ENCODE measurements around the gene HSP90B1.

The HSP90B1 gene

DNA sequence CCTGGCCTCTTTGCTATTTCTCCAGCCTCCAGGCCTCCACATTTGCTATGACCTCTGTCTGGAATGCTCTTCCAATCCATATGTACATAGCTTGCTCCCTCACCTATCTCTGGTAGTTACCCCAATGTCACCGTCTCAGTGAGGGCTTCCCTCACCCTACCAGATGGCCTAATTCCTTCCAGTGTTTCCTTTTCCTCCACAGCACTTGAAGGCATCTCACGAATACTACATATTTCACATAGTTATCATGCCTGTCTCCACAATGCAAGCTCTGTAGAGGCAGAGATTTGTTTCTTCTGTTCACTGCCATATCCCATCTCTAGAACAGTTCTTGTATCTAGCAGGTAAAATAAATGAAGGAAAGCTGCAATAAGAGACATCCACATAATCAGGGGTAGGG, 21.3 kb upstream of the HSP90B1 start:
- Histone ChIP-seq H3K4me1 (ENCODE audit: control insufficient read depth, low read length) (no peaks in the 10 kb centered on the region), H3K4me3 (ENCODE audit: low read length) (no peak overlapping the region), H3K36me3 (ENCODE audit: control insufficient read depth, low read length) (no peaks in the 10 kb centered on the region), H3K79me2 (ENCODE audit: control insufficient read depth, low read length) (no peaks in the 10 kb centered on the region), H3K9me2 (replicated peaks; ENCODE audit: control insufficient read depth, low read length) (no peaks in the 10 kb centered on the region; the same call in 1 of the 2 replicates), H3K27ac (ENCODE audit: low read depth, low read length) (no peak overlapping the region), H4K20me1 (ENCODE audit: control insufficient read depth, insufficient read depth, low read depth, low read length) (no peaks in the 10 kb centered on the region), H3K4me2 (ENCODE audit: low read length) (no peak overlapping the region), H3F3A (ENCODE audit: control insufficient read depth, insufficient read depth) (no peaks in the 10 kb centered on the region), H3K27me3 (ENCODE audit: control insufficient read depth, low read length) (peaks cover 28% of the 10 kb centered on the region), H3K9me3 (ENCODE audit: control insufficient read depth, insufficient read depth, low read length) (0 out of 2 replicates have a peak, but pooled peaks cover 6% of the 10 kb centered on the region)
- TF ChIP-seq EZH2phosphoT487 (IDR thresholded peaks at IDR 0.05; ENCODE audit: borderline replicate concordance, low read length): no peak
- TF ChIP-seq, protein P1, sequence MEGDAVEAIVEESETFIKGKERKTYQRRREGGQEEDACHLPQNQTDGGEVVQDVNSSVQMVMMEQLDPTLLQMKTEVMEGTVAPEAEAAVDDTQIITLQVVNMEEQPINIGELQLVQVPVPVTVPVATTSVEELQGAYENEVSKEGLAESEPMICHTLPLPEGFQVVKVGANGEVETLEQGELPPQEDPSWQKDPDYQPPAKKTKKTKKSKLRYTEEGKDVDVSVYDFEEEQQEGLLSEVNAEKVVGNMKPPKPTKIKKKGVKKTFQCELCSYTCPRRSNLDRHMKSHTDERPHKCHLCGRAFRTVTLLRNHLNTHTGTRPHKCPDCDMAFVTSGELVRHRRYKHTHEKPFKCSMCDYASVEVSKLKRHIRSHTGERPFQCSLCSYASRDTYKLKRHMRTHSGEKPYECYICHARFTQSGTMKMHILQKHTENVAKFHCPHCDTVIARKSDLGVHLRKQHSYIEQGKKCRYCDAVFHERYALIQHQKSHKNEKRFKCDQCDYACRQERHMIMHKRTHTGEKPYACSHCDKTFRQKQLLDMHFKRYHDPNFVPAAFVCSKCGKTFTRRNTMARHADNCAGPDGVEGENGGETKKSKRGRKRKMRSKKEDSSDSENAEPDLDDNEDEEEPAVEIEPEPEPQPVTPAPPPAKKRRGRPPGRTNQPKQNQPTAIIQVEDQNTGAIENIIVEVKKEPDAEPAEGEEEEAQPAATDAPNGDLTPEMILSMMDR (IDR thresholded peaks at IDR 0.05; ENCODE audit: low read depth, low read length, poor library complexity, severe bottlenecking): no peak

DNA sequence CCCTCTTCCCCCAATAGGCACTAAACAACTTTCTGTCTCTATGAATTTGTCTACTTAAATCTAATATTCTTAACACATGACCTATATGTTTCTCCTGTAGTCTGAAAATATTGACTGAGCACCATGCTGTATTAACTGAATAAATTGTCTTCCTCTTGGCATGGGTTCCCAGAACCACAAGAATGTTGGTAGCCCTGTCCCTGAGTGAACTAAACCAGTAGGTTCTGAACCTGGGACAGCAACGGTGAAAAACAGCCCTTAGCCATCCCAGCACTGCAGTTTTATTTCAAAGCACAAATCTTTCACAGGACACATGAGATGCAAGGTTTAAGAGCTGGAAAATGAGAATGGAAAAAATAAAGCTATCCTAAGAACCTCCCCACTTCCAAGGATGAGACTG, 20.4 kb upstream of the HSP90B1 start:
- Histone ChIP-seq H3F3A (ENCODE audit: control insufficient read depth, insufficient read depth) (no peaks in the 10 kb centered on the region), H4K20me1 (ENCODE audit: control insufficient read depth, insufficient read depth, low read depth, low read length) (no peaks in the 10 kb centered on the region), H3K79me2 (ENCODE audit: control insufficient read depth, low read length) (no peaks in the 10 kb centered on the region), H3K4me1 (ENCODE audit: control insufficient read depth, low read length) (no peaks in the 10 kb centered on the region), H3K27ac (ENCODE audit: low read depth, low read length) (no peak overlapping the region), H3K4me2 (ENCODE audit: low read length) (no peak overlapping the region), H3K9me3 (ENCODE audit: control insufficient read depth, insufficient read depth, low read length) (0 out of 2 replicates have a peak, but pooled peaks cover 6% of the 10 kb centered on the region), H3K4me3 (ENCODE audit: low read length) (no peak overlapping the region), H3K9me2 (replicated peaks; ENCODE audit: control insufficient read depth, low read length) (no peaks in the 10 kb centered on the region; the same call in 1 of the 2 replicates), H3K36me3 (ENCODE audit: control insufficient read depth, low read length) (no peaks in the 10 kb centered on the region), H3K27me3 (ENCODE audit: control insufficient read depth, low read length) (peaks cover 33% of the 10 kb centered on the region)
- TF ChIP-seq EZH2phosphoT487 (IDR thresholded peaks at IDR 0.05; ENCODE audit: borderline replicate concordance, low read length): no peak

DNA sequence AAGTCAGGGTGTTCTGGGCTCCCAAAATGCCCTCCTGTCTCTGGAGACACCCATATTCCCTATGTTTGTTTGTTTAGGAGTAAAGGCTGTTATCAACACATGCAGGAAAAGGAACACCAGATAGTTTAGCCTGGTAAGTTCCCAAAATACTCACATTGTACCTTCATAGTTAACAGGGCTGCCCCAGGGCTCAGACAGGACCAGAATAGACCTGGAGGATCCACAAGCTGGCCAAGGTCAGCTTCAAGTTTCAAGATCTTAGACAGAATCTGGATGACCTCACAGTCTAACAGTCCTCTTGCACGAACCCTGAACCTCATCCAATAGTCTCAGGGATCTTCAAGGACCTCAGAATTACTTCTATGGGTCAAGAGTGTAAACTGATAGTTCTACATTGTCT, 18.1 kb upstream of the HSP90B1 start:
- no peak for TF ChIP-seq EZH2phosphoT487 (IDR thresholded peaks at IDR 0.05; ENCODE audit: borderline replicate concordance, low read length)
- TF ChIP-seq, protein P1 (IDR thresholded peaks at IDR 0.05; ENCODE audit: low read depth, low read length, poor library complexity, severe bottlenecking): no peak
- no peak overlapping the region for H3K4me3 ChIP-seq (ENCODE audit: low read length)

DNA sequence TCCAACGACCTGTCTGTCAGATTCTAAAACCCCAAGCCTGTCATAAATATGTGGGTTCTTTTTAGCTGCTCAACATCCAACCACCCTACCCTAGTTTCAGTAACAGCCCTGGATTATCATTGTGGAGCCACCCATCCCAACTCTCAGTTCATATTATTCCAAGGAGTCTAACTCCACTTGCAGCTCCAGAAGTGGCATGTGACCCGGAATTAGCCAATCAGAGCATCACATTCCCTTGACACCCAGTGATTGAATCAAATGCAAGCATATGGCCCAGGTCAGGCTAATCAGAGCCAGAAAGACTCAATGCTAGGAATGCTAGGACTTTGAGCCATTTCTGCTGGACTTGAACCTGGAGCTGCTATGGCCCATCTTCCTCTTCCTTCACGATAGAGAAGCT, 17.1 kb upstream of the HSP90B1 start:
- H3K4me2 ChIP-seq (ENCODE audit: low read length): no peak overlapping the region
- H3K9me3 ChIP-seq (ENCODE audit: control insufficient read depth, insufficient read depth, low read length): no peaks in the 10 kb centered on the region
- H3K36me3 ChIP-seq (ENCODE audit: control insufficient read depth, low read length): no peaks in the 10 kb centered on the region
- H3K27me3 ChIP-seq (ENCODE audit: control insufficient read depth, low read length): peaks cover 40% of the 10 kb centered on the region
- no peaks in the 10 kb centered on the region for H3F3A ChIP-seq (ENCODE audit: control insufficient read depth, insufficient read depth)
- no peaks in the 10 kb centered on the region for H3K79me2 ChIP-seq (ENCODE audit: control insufficient read depth, low read length)
- no peak for TF ChIP-seq EZH2phosphoT487 (IDR thresholded peaks at IDR 0.05; ENCODE audit: borderline replicate concordance, low read length)
- TF ChIP-seq, protein P1 (IDR thresholded peaks at IDR 0.05; ENCODE audit: low read depth, low read length, poor library complexity, severe bottlenecking): no peak
- H3K4me1 ChIP-seq (ENCODE audit: control insufficient read depth, low read length): no peaks in the 10 kb centered on the region
- no peak overlapping the region for H3K27ac ChIP-seq (ENCODE audit: low read depth, low read length)
- H4K20me1 ChIP-seq (ENCODE audit: control insufficient read depth, insufficient read depth, low read depth, low read length): no peaks in the 10 kb centered on the region
- H3K9me2 ChIP-seq (replicated peaks; ENCODE audit: control insufficient read depth, low read length): no peaks in the 10 kb centered on the region
- H3K4me3 ChIP-seq (ENCODE audit: low read length): no peak overlapping the region

More for the DNA sequence above, 18.1 kb upstream of the HSP90B1 start:
- Histone ChIP-seq H3K9me3 (ENCODE audit: control insufficient read depth, insufficient read depth, low read length) (no peaks in the 10 kb centered on the region), H3K4me1 (ENCODE audit: control insufficient read depth, low read length) (no peaks in the 10 kb centered on the region), H3K27me3 (ENCODE audit: control insufficient read depth, low read length) (peaks cover 40% of the 10 kb centered on the region), H3K9me2 (replicated peaks; ENCODE audit: control insufficient read depth, low read length) (no peaks in the 10 kb centered on the region), H3K4me2 (ENCODE audit: low read length) (no peak overlapping the region), H4K20me1 (ENCODE audit: control insufficient read depth, insufficient read depth, low read depth, low read length) (no peaks in the 10 kb centered on the region), H3K79me2 (ENCODE audit: control insufficient read depth, low read length) (no peaks in the 10 kb centered on the region), H3F3A (ENCODE audit: control insufficient read depth, insufficient read depth) (no peaks in the 10 kb centered on the region), H3K36me3 (ENCODE audit: control insufficient read depth, low read length) (no peaks in the 10 kb centered on the region), H3K27ac (ENCODE audit: low read depth, low read length) (no peak overlapping the region)

Data from DOHH2 (cell line).